ENCODE results near the gene CCT6A. TPM values are rescaled to one million over a fixed set of nuclear protein-coding genes. Genes with fewer than 3 reads are reported as not detected.
"Not testable (repeated sequence)": the region's sequence is repeated elsewhere in the genome, so short reads cannot be mapped to it uniquely, and the experiment has no call there.

The CCT6A gene, protein sequence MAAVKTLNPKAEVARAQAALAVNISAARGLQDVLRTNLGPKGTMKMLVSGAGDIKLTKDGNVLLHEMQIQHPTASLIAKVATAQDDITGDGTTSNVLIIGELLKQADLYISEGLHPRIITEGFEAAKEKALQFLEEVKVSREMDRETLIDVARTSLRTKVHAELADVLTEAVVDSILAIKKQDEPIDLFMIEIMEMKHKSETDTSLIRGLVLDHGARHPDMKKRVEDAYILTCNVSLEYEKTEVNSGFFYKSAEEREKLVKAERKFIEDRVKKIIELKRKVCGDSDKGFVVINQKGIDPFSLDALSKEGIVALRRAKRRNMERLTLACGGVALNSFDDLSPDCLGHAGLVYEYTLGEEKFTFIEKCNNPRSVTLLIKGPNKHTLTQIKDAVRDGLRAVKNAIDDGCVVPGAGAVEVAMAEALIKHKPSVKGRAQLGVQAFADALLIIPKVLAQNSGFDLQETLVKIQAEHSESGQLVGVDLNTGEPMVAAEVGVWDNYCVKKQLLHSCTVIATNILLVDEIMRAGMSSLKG
- 206 and 216 TPM in 2 replicates for total RNA-seq (2012; rRNA removed)

DNA sequence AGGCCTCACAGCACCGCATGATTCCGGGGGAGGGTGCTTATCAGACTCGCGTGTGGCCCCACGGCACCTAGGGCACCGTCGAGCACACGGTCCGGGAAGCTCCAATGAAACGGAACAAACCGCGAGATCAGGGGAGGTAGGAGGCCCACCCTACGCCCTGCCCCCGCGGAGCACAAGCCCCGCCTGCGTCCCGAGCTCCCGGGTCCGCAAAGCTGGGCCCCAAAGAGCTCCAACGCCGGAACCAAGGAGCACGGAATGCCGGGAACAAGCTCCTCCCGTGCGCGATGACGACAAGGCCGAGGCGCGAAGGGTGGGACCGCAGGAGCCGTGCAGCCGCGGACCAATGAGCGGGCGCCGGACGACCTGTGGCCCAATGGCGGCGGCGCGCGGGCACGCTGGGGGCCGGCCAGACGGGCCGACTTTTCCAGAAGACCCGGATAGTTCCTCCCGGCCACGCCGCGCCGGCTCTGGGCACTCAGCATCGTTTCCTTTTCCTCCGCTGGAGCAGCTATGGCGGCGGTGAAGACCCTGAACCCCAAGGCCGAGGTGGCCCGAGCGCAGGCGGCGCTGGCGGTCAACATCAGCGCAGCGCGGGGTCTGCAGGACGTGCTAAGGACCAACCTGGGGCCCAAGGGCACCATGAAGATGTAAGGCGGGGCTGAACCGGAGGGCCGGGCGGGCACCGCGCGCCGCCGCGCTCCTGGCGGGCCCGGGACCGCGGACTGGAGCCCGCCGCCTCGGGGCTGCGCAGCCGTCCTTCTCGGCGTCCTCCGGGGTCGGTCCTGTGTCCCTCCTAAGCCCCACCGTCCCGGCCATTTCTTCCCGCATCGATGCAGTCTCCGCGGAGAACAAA, at the start of gene CCT6A, which contains the start of gene PSPH:
Gene CCT6A, plus strand, starts transcription at position 427 of the 853 bp plus-strand sequence. Its CDS starts 84 bp downstream, at position 511.
Gene PSPH, minus strand, starts transcription at position 106 of the 853 bp plus-strand sequence. CDS start 30,232 bp downstream, outside the sequence.
- Histone ChIP-seq H3K9ac (ENCODE audit: low read depth, low read length) (peak within 1 kb of the TSS; percentile 99), H3K36me3 (ENCODE audit: insufficient read depth, low read length) (peaks cover 38% of the 10 kb centered on the region), H3K4me1 (ENCODE audit: control insufficient read depth, insufficient read depth, low read length) (peaks cover 25% of the 10 kb centered on the region), H3K27me3 (ENCODE audit: control insufficient read depth, insufficient read depth, low read length) (no peaks in the 10 kb centered on the region), H3K9me3 (replicated peaks; ENCODE audit: low read length) (no peaks in the 10 kb centered on the region), H3K4me3 (ENCODE audit: low read length) (peak within 1 kb of the TSS; percentile 93), H3K4me2 (ENCODE audit: low read length) (peak within 1 kb of the TSS; percentile 98)

- no peak overlapping the region for H3K4me2 ChIP-seq (ENCODE audit: low read length)
These were observed 47.8 kb upstream of the CCT6A start for GRCh38 chr7:56003749-56004148.

DNA sequence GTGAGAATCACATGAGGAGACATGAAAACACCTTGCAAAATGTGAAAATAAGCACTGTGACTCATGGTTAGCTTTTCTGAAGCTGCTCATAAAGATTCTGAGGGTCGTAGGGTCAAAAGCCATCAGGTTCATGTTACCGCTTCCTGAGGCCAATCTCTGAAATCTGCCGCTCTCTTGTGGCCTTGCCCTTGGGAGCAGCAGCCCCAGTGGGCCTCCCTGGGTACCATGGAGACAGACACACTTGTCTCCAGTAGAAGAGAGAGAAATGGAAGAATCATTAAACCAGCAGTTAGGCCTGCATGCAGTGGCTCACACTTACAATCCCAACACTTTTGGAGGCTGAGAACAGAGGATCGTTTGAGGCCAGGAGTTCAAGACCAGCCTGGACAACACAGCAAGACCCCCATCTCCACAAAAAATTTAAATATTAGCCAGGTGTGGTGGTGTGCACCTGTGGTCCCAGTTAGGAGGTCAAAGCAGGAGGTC, 44.4 kb upstream of the CCT6A start:
- no peaks in the 10 kb centered on the region for H3K9me3 ChIP-seq (replicated peaks; ENCODE audit: low read length)
- H3K36me3 ChIP-seq (ENCODE audit: insufficient read depth, low read length), result peaks cover 7% of the 10 kb centered on the region
- H3K27me3 ChIP-seq (ENCODE audit: control insufficient read depth, insufficient read depth, low read length), result no peaks in the 10 kb centered on the region
- H3K4me2 ChIP-seq (ENCODE audit: low read length), result no peak overlapping the region
- H3K9ac ChIP-seq (ENCODE audit: low read depth, low read length), result no peak overlapping the region
- H3K4me3 ChIP-seq (ENCODE audit: low read length), result no peak overlapping the region
- H3K4me1 ChIP-seq (ENCODE audit: control insufficient read depth, insufficient read depth, low read length), result no peaks in the 10 kb centered on the region

More at GRCh38 chr7:56003749-56004148, 47.8 kb upstream of the CCT6A start:
- no peaks in the 10 kb centered on the region for H3K9me3 ChIP-seq (replicated peaks; ENCODE audit: low read length)
- H3K36me3 ChIP-seq (ENCODE audit: insufficient read depth, low read length), result peaks cover 4% of the 10 kb centered on the region
- H3K9ac ChIP-seq (ENCODE audit: low read depth, low read length), result no peak overlapping the region
- H3K4me3 ChIP-seq (ENCODE audit: low read length), result no peak overlapping the region
- H3K4me1 ChIP-seq (ENCODE audit: control insufficient read depth, insufficient read depth, low read length), result no peaks in the 10 kb centered on the region
- no peaks in the 10 kb centered on the region for H3K27me3 ChIP-seq (ENCODE audit: control insufficient read depth, insufficient read depth, low read length)

GRCh38 chr7:56007891-56008290, 43.7 kb upstream of the CCT6A start:
- Histone ChIP-seq H3K9ac (ENCODE audit: low read depth, low read length) (no peak overlapping the region), H3K4me3 (ENCODE audit: low read length) (no peak overlapping the region), H3K9me3 (replicated peaks; ENCODE audit: low read length) (no peaks in the 10 kb centered on the region), H3K4me1 (ENCODE audit: control insufficient read depth, insufficient read depth, low read length) (no peaks in the 10 kb centered on the region), H3K4me2 (ENCODE audit: low read length) (no peak overlapping the region), H3K27me3 (ENCODE audit: control insufficient read depth, insufficient read depth, low read length) (no peaks in the 10 kb centered on the region), H3K36me3 (ENCODE audit: insufficient read depth, low read length) (peaks cover 7% of the 10 kb centered on the region)

DNA sequence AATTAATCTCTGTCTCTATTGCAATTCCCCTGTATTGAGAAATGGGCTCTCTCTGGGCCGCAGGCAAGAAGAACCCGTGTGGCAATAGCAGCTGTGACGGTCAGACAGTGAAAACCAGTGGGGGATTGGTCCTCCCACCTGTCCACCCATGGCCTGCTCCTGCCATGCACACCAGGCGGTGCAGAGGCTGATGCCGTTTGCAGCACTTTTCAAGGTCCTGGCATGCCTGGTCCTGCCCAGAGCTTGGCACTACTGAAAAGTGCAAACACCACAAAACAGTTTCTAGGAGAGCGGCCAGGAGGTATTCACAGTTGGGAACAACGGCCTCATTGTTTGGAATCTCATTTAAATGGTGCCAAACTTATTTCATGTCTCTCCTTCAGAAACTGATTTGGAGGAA, 41.9 kb upstream of the CCT6A start:
- H3K9me3 ChIP-seq (replicated peaks; ENCODE audit: low read length), result no peaks in the 10 kb centered on the region
- no peak overlapping the region for H3K4me3 ChIP-seq (ENCODE audit: low read length)

GRCh38 chr7:56017015-56017414, 34.5 kb upstream of the CCT6A start:
- not testable (repeated sequence) for H3K4me1 ChIP-seq (ENCODE audit: control insufficient read depth, insufficient read depth, low read length); H3K27me3 ChIP-seq (ENCODE audit: control insufficient read depth, insufficient read depth, low read length); H3K4me3 ChIP-seq (ENCODE audit: low read length); H3K9ac ChIP-seq (ENCODE audit: low read depth, low read length); H3K4me2 ChIP-seq (ENCODE audit: low read length); H3K9me3 ChIP-seq (replicated peaks; ENCODE audit: low read length)
- H3K36me3 ChIP-seq (ENCODE audit: insufficient read depth, low read length), result peaks cover 16% of the 10 kb centered on the region

More for the DNA sequence above, 41.9 kb upstream of the CCT6A start:
- Histone ChIP-seq H3K4me2 (ENCODE audit: low read length) (no peak overlapping the region), H3K36me3 (ENCODE audit: insufficient read depth, low read length) (peaks cover 15% of the 10 kb centered on the region), H3K4me1 (ENCODE audit: control insufficient read depth, insufficient read depth, low read length) (no peaks in the 10 kb centered on the region), H3K9ac (ENCODE audit: low read depth, low read length) (no peak overlapping the region), H3K27me3 (ENCODE audit: control insufficient read depth, insufficient read depth, low read length) (no peaks in the 10 kb centered on the region)

GRCh38 chr7:56019501-56019900, 32.1 kb upstream of the CCT6A start:
- Histone ChIP-seq H3K27me3 (ENCODE audit: control insufficient read depth, insufficient read depth, low read length) (no peaks in the 10 kb centered on the region), H3K36me3 (ENCODE audit: insufficient read depth, low read length) (peaks cover 11% of the 10 kb centered on the region), H3K4me3 (ENCODE audit: low read length) (no peak overlapping the region), H3K9me3 (replicated peaks; ENCODE audit: low read length) (no peaks in the 10 kb centered on the region), H3K4me1 (ENCODE audit: control insufficient read depth, insufficient read depth, low read length) (no peaks in the 10 kb centered on the region), H3K9ac (ENCODE audit: low read depth, low read length) (no peak overlapping the region), H3K4me2 (ENCODE audit: low read length) (no peak overlapping the region)

GRCh38 chr7:56023500-56023899, 28.1 kb upstream of the CCT6A start:
- no peaks in the 10 kb centered on the region for H3K27me3 ChIP-seq (ENCODE audit: control insufficient read depth, insufficient read depth, low read length)
- no peak overlapping the region for H3K4me3 ChIP-seq (ENCODE audit: low read length)
- no peaks in the 10 kb centered on the region for H3K9me3 ChIP-seq (replicated peaks; ENCODE audit: low read length)
- no peak overlapping the region for H3K9ac ChIP-seq (ENCODE audit: low read depth, low read length)
- H3K4me2 ChIP-seq (ENCODE audit: low read length), result no peak overlapping the region
- H3K36me3 ChIP-seq (ENCODE audit: insufficient read depth, low read length), result peaks cover 8% of the 10 kb centered on the region
- H3K4me1 ChIP-seq (ENCODE audit: control insufficient read depth, insufficient read depth, low read length), result no peaks in the 10 kb centered on the region

DNA sequence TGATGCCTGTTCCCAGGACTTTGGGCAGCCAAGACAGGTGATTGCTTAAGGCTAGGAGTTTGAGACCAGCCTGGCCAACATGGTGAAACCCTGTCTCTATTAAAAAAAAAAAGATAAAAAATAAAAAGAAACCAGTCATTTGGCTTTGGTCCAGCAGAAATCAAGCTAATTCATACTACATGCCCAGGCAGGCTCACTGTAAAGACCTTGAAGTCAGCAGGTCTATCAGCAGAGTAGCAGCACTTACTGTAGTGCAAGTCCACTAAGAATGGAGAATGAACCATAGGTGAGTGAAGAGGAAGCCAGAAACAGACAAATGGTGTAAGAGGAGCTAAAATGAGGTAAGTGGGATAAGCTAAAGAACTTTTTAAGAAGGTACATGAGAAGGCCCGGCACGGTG, 25.0 kb upstream of the CCT6A start:
- no peak overlapping the region for H3K4me2 ChIP-seq (ENCODE audit: low read length)
- no peaks in the 10 kb centered on the region for H3K27me3 ChIP-seq (ENCODE audit: control insufficient read depth, insufficient read depth, low read length)
- H3K4me3 ChIP-seq (ENCODE audit: low read length), result no peak overlapping the region
- H3K9ac ChIP-seq (ENCODE audit: low read depth, low read length), result no peak overlapping the region
- no peaks in the 10 kb centered on the region for H3K9me3 ChIP-seq (replicated peaks; ENCODE audit: low read length)
- H3K4me1 ChIP-seq (ENCODE audit: control insufficient read depth, insufficient read depth, low read length), result no peaks in the 10 kb centered on the region
- H3K36me3 ChIP-seq (ENCODE audit: insufficient read depth, low read length), result peaks cover 17% of the 10 kb centered on the region

DNA sequence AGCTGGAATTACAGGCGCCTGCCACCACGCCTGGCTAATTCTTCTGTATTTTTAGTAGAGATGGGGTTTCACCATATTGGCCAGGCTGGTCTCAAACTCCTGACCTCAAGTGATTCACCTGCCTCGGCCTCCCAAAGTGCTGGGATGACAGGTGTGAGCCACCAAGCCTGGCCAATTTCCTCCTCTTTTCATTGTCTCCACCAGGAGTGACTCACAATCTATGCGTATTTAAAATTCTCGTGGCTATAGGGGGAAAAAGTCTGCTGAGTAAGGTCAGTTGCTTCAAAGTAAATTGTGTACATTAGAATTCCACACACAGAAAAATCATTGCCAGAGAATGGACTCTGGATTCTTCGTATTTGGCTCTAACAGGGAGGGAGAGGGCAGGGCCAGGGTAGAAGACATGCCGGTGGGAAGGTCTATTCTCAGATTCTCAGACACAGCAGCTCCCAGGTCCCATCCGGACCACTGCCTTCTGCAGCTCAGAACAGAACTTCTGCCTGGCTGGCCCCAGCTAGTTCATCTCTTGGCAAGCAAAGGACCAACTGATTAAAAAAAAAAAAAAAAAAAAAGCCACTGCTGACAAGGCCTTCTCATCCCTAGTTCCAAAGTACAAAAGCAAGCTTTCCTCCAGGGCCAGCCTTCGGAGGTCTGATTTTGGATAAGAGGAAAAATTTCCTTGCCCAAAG, 22.5 kb upstream of the CCT6A start:
- H3K36me3 ChIP-seq (ENCODE audit: insufficient read depth, low read length), result peaks cover 15% of the 10 kb centered on the region
- no peak overlapping the region for H3K4me2 ChIP-seq (ENCODE audit: low read length)
- no peaks in the 10 kb centered on the region for H3K4me1 ChIP-seq (ENCODE audit: control insufficient read depth, insufficient read depth, low read length)
- H3K27me3 ChIP-seq (ENCODE audit: control insufficient read depth, insufficient read depth, low read length), result no peaks in the 10 kb centered on the region
- no peak overlapping the region for H3K9ac ChIP-seq (ENCODE audit: low read depth, low read length)
- H3K9me3 ChIP-seq (replicated peaks; ENCODE audit: low read length), result no peaks in the 10 kb centered on the region
- no peak overlapping the region for H3K4me3 ChIP-seq (ENCODE audit: low read length)

- Histone ChIP-seq H3K9ac (ENCODE audit: low read depth, low read length) (no peak overlapping the region), H3K4me1 (ENCODE audit: control insufficient read depth, insufficient read depth, low read length) (no peaks in the 10 kb centered on the region), H3K27me3 (ENCODE audit: control insufficient read depth, insufficient read depth, low read length) (no peaks in the 10 kb centered on the region), H3K36me3 (ENCODE audit: insufficient read depth, low read length) (peaks cover 15% of the 10 kb centered on the region), H3K9me3 (replicated peaks; ENCODE audit: low read length) (no peaks in the 10 kb centered on the region), H3K4me2 (ENCODE audit: low read length) (no peak overlapping the region), H3K4me3 (ENCODE audit: low read length) (no peak overlapping the region)
These were observed 21.2 kb upstream of the CCT6A start for GRCh38 chr7:56030340-56030739.
